Common myeloid progenitor, CD34-positive (primary cell): ENCODE results near the gene TBCD.

ENCODE experiments used
- CTCF ChIA-PET: fragments of 350-600 bp; sonication (Branson Sonifier 250); formaldehyde crosslinking; loops from one replicate; lab custom pipeline; 2021; ENCODE audit warnings: antibody characterized with exemption; lab: Charles Lee
- POLR2A ChIA-PET: fragments of 350-600 bp; sonication (Branson Sonifier 250); formaldehyde crosslinking; loops from one replicate; lab custom pipeline; 2021; ENCODE audit warnings: antibody characterized with exemption; lab: Charles Lee
- DNase-seq, 3 donors: peaks; one replicate each; pipeline versions ENCODE4 v3.0.0 to v3.0.0-alpha.2; 2013
- H3K27ac ChIP-seq, 2 experiments: 1 replicate in 1 of 2; 2 replicates in 1 of 2; pipeline ENCODE4 v1.7.0; 2013; ENCODE audit warnings: inconsistent platforms in 2 of 2, low read length in 2 of 2, mild to moderate bottlenecking in 2 of 2, low read depth in 1 of 2, moderate library complexity in 1 of 2; ENCODE audit not compliant: severe bottlenecking in 2 of 2, insufficient read depth in 1 of 2, poor library complexity in 1 of 2
- H3K27me3 ChIP-seq, 5 experiments: replicated peaks in 2 of 5; 1 replicate in 3 of 5; 2 replicates in 2 of 5; pipeline versions ENCODE4 v1.6.1 to v1.7.0; 2013; ENCODE audit warnings: low read length in 4 of 5, mild to moderate bottlenecking in 2 of 5, moderate library complexity in 2 of 5, inconsistent platforms in 1 of 5; ENCODE audit not compliant: insufficient read depth in 5 of 5, control insufficient read depth in 4 of 5
- H3K36me3 ChIP-seq, 4 experiments: 1 replicate in 2 of 4; 2 replicates in 2 of 4; pipeline versions ENCODE4 v1.6.1 to v1.7.0; 2013; ENCODE audit warnings: low read length in 3 of 4, control low read depth in 1 of 4, mild to moderate bottlenecking in 1 of 4; ENCODE audit not compliant: control insufficient read depth in 4 of 4, insufficient read depth in 4 of 4
- H3K4me1 ChIP-seq, 4 experiments: 1 replicate in 3 of 4; 2 replicates in 1 of 4; pipeline versions ENCODE4 v1.6.1 to v1.7.1; 2013; ENCODE audit warnings: low read length in 3 of 4, mild to moderate bottlenecking in 3 of 4, control low read depth in 1 of 4, inconsistent platforms in 1 of 4, moderate library complexity in 1 of 4; ENCODE audit not compliant: control insufficient read depth in 4 of 4, insufficient read depth in 4 of 4; ENCODE audit errors: control extremely low read depth in 1 of 4
- H3K4me3 ChIP-seq, 7 experiments: 1 replicate in 4 of 7; 2 replicates in 3 of 7; pipeline versions ENCODE4 v1.5.1 to v1.7.0; 2013; ENCODE audit warnings: mild to moderate bottlenecking in 7 of 7, low read length in 6 of 7, moderate library complexity in 6 of 7, inconsistent platforms in 2 of 7, low read depth in 2 of 7, control low read depth in 1 of 7; ENCODE audit not compliant: insufficient read depth in 4 of 7, control insufficient read depth in 1 of 7; ENCODE audit errors: extremely low read depth in 1 of 7
- H3K9me3 ChIP-seq, 5 experiments: 1 replicate in 4 of 5; 2 replicates in 1 of 5; pipeline versions ENCODE4 v1.6.1 to v1.7.1; 2013; ENCODE audit warnings: low read length in 4 of 5, mild to moderate bottlenecking in 2 of 5, inconsistent platforms in 1 of 5, low read depth in 1 of 5, moderate library complexity in 1 of 5; ENCODE audit not compliant: control insufficient read depth in 4 of 5, insufficient read depth in 2 of 5; ENCODE audit errors: control extremely low read depth in 1 of 5
- WGBS: methylation state at CpG from one replicate; pipeline ENCODE4 v1.1.5; 2013; ENCODE audit not compliant: insufficient coverage; 5-methylcytosine and 5-hydroxymethylcytosine counted together

The TBCD gene

DNA sequence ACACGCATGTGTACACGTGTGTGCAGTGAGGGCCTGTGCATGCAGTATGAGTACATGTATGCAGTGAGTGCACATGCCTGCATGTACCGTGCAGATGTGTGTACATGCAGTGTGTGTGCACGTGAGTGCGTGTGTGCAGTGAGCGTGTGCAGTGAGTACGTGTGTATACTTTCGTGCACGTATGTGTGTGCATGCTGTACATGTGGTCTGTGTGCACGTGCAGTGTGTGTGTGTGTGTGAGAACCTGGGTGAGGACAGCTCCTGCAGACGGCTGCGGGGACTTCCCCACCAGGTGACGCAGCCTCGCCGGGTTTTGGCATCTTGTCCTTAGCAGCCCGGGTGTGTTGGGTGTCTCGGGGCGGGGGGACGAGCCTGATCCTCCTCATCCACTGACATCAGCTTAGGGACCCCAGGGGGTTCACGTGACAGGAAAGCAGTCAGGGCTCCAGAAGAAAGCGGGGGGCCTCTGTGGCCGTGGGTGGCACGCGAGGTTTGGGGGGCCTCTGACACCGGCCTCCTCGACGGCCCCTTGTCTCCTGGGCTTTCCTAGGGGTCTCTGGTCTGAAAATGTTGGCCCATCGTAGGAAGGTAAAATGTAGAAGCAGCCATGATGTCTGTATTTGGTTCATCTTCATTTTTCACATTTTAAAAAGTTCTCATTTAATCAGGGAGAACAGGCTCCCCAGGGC is 207.5 kb downstream of the TBCD start:
- ChIA-PET POLR2A (no interaction called here), CTCF (no interaction called here)
- DNase-seq, result peak in 1 of 3 donors; percentile 34
- H3K4me3 ChIP-seq, result no peak overlapping the region
- H3K9me3 ChIP-seq, result peaks cover 0 to 11% (median 3%) of the 10 kb centered on the region in 5 experiments
- no peak overlapping the region for H3K27ac ChIP-seq
- H3K4me1 ChIP-seq, result peaks cover 5 to 18% (median 14%) of the 10 kb centered on the region in 4 experiments
- no peaks in the 10 kb centered on the region for H3K27me3 ChIP-seq
- 99% methylated on average over 16 of the region's 28 CpGs for WGBS
- H3K36me3 ChIP-seq, result peaks cover 0 to 66% (median 34%) of the 10 kb centered on the region in 4 experiments

DNA sequence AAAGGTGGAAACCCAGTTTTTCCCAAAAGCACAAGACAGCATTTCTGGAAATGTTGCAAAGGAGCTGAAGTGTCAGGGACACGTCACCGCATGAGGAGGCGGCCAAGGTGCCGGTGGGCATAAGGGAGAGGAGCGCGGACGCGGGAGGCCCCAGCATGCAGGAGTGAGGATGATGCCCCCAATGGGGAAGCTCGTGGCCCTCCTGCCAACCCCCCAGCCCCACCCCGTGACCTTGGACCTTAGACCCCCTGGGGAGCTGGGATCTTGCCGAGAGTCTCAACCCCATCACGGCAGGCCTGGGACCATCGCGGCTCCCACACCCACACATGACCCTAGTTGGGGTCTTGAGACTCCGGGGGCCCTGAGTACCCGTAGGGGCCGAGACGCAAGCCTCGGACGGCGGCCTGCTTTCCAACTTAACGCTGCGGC is 208.1 kb downstream of the TBCD start:
- POLR2A ChIA-PET, result no interaction called here
- 98% methylated on average over 16 of the region's 23 CpGs for WGBS
- peaks cover 0 to 11% (median 3%) of the 10 kb centered on the region in 5 experiments for H3K9me3 ChIP-seq
- CTCF ChIA-PET, result no interaction called here
- DNase-seq, result no peak
- H3K36me3 ChIP-seq, result peaks cover 0 to 66% (median 34%) of the 10 kb centered on the region in 4 experiments
- no peak overlapping the region for H3K27ac ChIP-seq
- no peaks in the 10 kb centered on the region for H3K27me3 ChIP-seq
- H3K4me3 ChIP-seq, result no peak overlapping the region
- peaks cover 5 to 20% (median 14%) of the 10 kb centered on the region in 4 experiments for H3K4me1 ChIP-seq

- Histone ChIP-seq H3K4me1 (peaks cover 5 to 20% (median 14%) of the 10 kb centered on the region in 4 experiments), H3K9me3 (peaks cover 0 to 11% (median 3%) of the 10 kb centered on the region in 5 experiments), H3K27ac (no peak overlapping the region), H3K27me3 (no peaks in the 10 kb centered on the region), H3K4me3 (no peak overlapping the region), H3K36me3 (peaks cover 0 to 64% (median 36%) of the 10 kb centered on the region in 4 experiments)
- DNase-seq, result no peak
- ChIA-PET CTCF (no interaction called here), POLR2A (no interaction called here)
- WGBS, result 98% methylated on average over 63 of the region's 67 CpGs
Measured at GRCh38 chr17:82960419-82961271, 208.8 kb downstream of the TBCD start.

GRCh38 chr17:82961366-82962162 is 209.7 kb downstream of the TBCD start:
- DNase-seq, result no peak
- CTCF ChIA-PET, result no interaction called here
- POLR2A ChIA-PET, result no interaction called here
- no peak overlapping the region for H3K4me3 ChIP-seq
- WGBS, result 94% methylated on average over 19 of the region's 19 CpGs
- H3K36me3 ChIP-seq, result peaks cover 0 to 65% (median 30%) of the 10 kb centered on the region in 4 experiments
- peaks cover 5 to 20% (median 16%) of the 10 kb centered on the region in 4 experiments for H3K4me1 ChIP-seq
- peaks cover 0 to 5% (median 0%) of the 10 kb centered on the region in 5 experiments for H3K9me3 ChIP-seq
- no peak overlapping the region for H3K27ac ChIP-seq
- no peaks in the 10 kb centered on the region for H3K27me3 ChIP-seq

GRCh38 chr17:82962163-82962720 is 210.4 kb downstream of the TBCD start:
- no peaks in the 10 kb centered on the region for H3K27me3 ChIP-seq
- peaks cover 5 to 22% (median 16%) of the 10 kb centered on the region in 4 experiments for H3K4me1 ChIP-seq
- ChIA-PET POLR2A (interaction anchor here (0.8 kb wide), 1 partner anchor 122 kb away, joined by 3 read pairs; no protein-coding TSS in a partner anchor), CTCF (interaction anchor here (1.1 to 1.3 kb wide), 4 partner anchors 17 to 238 kb away, joined by 3 to 5 read pairs (median 4); no protein-coding TSS in a partner anchor)
- peaks cover 0 to 62% (median 29%) of the 10 kb centered on the region in 4 experiments for H3K36me3 ChIP-seq
- 78% methylated on average over 19 of the region's 21 CpGs for WGBS
- peaks cover 0 to 2% (median 0%) of the 10 kb centered on the region in 5 experiments for H3K9me3 ChIP-seq
- DNase-seq, result peak in 2 of 3 donors; percentile 63 to 66
- no peak overlapping the region for H3K27ac ChIP-seq
- H3K4me3 ChIP-seq, result no peak overlapping the region
